ENCODE measurements around the gene SAMD11.
"Not testable (repeated sequence)": the region's sequence is repeated elsewhere in the genome, so short reads cannot be mapped to it uniquely, and the experiment has no call there.

The SAMD11 gene

GRCh38 chr1:923131-923990 lies at the start of gene SAMD11:
Gene SAMD11 (plus strand): TSS chr1:923923. CDS start chr1:924432, 509 bp downstream.
- peak in 1 of 2 donors; percentile 41 for DNase-seq (ENCODE audit: low read depth in 1 of 2, low spot score in 1 of 2)

- DNase-seq (ENCODE audit: low read depth in 1 of 2, low spot score in 1 of 2): not testable (repeated sequence)
Observed at GRCh38 chr1:876428-877208, 47.1 kb upstream of the SAMD11 start.

GRCh38 chr1:877209-877986 lies 46.3 kb upstream of the SAMD11 start:
- DNase-seq (ENCODE audit: low read depth in 1 of 2, low spot score in 1 of 2): not testable (repeated sequence)

- DNase-seq (ENCODE audit: low read depth in 1 of 2, low spot score in 1 of 2): not testable (repeated sequence)
Observed at GRCh38 chr1:880511-880910, 43.2 kb upstream of the SAMD11 start.

GRCh38 chr1:880915-881314 lies 42.8 kb upstream of the SAMD11 start:
- DNase-seq (ENCODE audit: low read depth in 1 of 2, low spot score in 1 of 2): not testable (repeated sequence)

- no peak for DNase-seq (ENCODE audit: low read depth in 1 of 2, low spot score in 1 of 2)
Observed at GRCh38 chr1:886311-886710, 37.4 kb upstream of the SAMD11 start.

- no peak for DNase-seq (ENCODE audit: low read depth in 1 of 2, low spot score in 1 of 2)
Observed at GRCh38 chr1:886760-887159, 37.0 kb upstream of the SAMD11 start.

- no peak for DNase-seq (ENCODE audit: low read depth in 1 of 2, low spot score in 1 of 2)
Observed at GRCh38 chr1:888297-888696, 35.4 kb upstream of the SAMD11 start.

GRCh38 chr1:889774-890173 lies 33.9 kb upstream of the SAMD11 start:
- not testable (repeated sequence) for DNase-seq (ENCODE audit: low read depth in 1 of 2, low spot score in 1 of 2)

GRCh38 chr1:890234-890633 lies 33.5 kb upstream of the SAMD11 start:
- DNase-seq (ENCODE audit: low read depth in 1 of 2, low spot score in 1 of 2): not testable (repeated sequence)

- DNase-seq (ENCODE audit: low read depth in 1 of 2, low spot score in 1 of 2): no peak
Observed at GRCh38 chr1:890661-891060, 33.1 kb upstream of the SAMD11 start.

- DNase-seq (ENCODE audit: low read depth in 1 of 2, low spot score in 1 of 2): no peak
Observed at GRCh38 chr1:897226-897625, 26.5 kb upstream of the SAMD11 start.

- not testable (repeated sequence) for DNase-seq (ENCODE audit: low read depth in 1 of 2, low spot score in 1 of 2)
Observed at GRCh38 chr1:897951-898350, 25.8 kb upstream of the SAMD11 start.

GRCh38 chr1:899636-900317 lies 23.9 kb upstream of the SAMD11 start:
- DNase-seq (ENCODE audit: low read depth in 1 of 2, low spot score in 1 of 2): no peak

- DNase-seq (ENCODE audit: low read depth in 1 of 2, low spot score in 1 of 2): no peak
Observed at GRCh38 chr1:901108-901859, 22.4 kb upstream of the SAMD11 start.

GRCh38 chr1:902802-903201 lies 20.9 kb upstream of the SAMD11 start:
- no peak for DNase-seq (ENCODE audit: low read depth in 1 of 2, low spot score in 1 of 2)

- no peak for DNase-seq (ENCODE audit: low read depth in 1 of 2, low spot score in 1 of 2)
Observed at GRCh38 chr1:903305-903704, 20.4 kb upstream of the SAMD11 start.

GRCh38 chr1:903721-904271 lies 19.9 kb upstream of the SAMD11 start:
- DNase-seq (ENCODE audit: low read depth in 1 of 2, low spot score in 1 of 2): no peak

- peak; percentile 73 to 76 for DNase-seq (ENCODE audit: low read depth in 1 of 2, low spot score in 1 of 2)
Observed at GRCh38 chr1:904310-904950, 19.3 kb upstream of the SAMD11 start.
